GM18907 (cell line): ENCODE results near the gene IGSF21.

Source experiments
- ATAC-seq: cut with Tn5 transposase; IDR thresholded peaks from one replicate; pipeline ENCODE4 v1.9.1; 2021; ENCODE audit warnings: mild to moderate bottlenecking, moderate library complexity; ENCODE audit not compliant: unreplicated experiment

IGSF21 gene

DNA sequence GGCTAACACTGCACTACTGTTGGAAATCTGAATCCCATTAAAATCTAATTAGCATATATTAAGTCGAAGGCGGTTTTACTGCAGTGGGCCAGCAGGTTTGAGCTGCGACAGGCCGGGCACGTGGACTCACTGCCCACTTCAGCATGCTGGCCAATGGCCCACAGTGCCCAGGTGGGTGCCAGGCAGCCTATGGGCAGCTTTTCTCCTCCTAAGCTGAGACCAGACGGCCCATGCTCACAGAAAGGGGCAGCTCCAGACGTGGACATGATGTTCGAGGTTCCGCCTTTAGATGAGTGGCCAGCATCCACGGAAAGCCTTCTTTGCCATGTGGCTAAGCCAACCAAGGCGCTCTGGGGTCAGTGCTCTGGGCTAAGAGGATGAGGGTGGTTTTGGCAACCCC is 283.4 kb downstream of the IGSF21 start:
- no peak for ATAC-seq

DNA sequence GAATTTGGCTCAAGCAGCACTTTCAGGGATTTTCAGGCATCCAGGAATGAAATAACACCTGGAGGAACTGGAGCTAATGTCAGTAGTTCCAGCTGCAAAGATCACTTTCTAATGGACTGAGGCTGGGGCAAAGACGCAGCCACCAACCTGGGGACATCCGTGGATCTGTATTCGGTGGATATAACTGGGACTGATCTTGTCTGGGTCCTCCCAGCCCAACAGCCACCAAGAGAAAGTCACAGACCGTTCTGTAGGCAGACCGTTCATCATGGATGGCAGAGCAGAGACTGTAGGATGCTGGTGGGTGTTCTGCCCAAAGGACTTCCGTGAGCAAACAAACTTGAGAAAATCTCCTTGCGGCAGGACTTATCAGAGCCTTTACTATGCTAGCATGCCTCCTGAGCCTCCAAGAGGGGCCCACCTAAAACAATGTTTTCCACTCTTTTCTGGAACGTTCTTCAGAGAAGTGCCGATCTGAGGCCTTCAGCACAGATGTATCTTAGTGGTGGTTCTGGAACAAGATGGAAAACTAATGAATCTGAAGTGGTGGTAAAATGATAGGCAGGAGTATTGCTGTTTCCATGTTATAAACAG is 287.1 kb downstream of the IGSF21 start:
- no peak for ATAC-seq

DNA sequence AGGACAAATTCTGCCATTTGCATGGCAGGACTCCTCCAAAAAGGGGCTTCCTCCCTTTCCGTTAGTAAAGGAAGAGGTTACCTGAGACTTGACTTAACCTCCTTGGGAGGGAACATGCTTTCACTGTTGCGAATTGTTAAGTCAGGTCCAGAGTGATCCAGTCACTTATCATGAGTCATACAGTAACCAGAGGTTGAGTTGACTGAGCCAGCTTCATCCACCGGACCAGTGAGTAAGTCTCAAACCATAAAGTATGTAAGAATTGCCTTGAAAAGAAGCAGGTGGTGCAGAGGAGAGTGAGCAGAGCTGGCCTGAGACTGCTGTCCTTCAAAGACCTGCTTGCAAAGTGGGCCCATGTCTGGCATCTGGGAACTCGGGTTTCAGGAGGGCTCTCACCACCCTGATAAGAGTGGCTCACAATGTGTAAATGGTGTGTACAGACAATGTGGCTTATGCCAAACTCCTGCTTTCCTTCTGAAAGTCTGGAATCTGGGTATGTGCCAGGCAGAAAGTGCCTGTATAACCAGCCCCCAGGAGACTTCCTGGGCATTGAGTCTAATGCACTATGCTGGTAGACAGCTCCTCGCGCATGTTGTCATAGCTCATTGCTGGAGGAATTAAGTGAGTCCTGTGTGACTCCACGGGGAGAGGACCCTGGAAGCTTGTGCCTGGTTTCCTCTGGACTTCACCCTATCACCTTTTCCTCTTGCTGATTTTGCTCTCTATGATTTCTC is 288.8 kb downstream of the IGSF21 start:
- no peak for ATAC-seq

GRCh38 chr1:18397641-18398040 is 290.0 kb downstream of the IGSF21 start:
- ATAC-seq = no peak

GRCh38 chr1:18398791-18399530 is 291.4 kb downstream of the IGSF21 start:
- ATAC-seq = no peak

DNA sequence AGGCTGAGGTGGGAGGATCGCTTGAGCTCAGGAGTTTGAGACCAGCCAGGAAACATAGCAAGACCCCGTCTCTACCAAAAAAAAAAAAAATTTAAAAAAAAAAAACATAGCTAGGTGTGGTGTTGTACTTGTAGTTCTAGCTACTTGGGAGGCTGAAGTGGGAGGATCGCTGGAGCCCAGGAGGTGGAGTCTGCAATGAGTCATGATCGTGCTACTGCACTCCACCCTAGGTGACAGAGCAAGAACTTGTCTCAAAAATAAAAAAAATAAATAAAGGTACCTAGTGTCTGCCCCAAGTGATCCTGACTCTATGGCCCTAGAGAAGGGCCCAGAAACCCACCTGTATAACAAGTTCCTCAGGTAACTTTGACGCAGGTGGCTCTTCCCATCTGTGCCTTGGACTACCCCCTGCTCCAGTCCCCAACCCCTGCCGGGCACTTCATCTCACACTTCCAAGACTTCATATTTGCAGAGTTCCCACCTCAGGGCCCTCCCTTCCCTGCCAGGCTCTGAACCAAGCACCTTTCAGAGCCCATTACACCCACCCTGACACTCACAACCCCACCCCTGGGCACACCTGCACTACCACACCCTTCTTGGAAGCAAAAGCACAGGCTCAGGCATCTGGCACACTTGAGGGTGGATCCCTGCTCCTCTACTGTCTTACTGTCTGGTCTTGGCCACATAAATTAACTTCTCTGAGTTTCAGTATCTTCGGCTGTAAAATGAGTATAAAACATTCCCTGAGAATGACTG is 292.9 kb downstream of the IGSF21 start:
- ATAC-seq = no peak

- ATAC-seq = no peak
These were observed 294.3 kb downstream of the IGSF21 start for GRCh38 chr1:18401921-18402320.

DNA sequence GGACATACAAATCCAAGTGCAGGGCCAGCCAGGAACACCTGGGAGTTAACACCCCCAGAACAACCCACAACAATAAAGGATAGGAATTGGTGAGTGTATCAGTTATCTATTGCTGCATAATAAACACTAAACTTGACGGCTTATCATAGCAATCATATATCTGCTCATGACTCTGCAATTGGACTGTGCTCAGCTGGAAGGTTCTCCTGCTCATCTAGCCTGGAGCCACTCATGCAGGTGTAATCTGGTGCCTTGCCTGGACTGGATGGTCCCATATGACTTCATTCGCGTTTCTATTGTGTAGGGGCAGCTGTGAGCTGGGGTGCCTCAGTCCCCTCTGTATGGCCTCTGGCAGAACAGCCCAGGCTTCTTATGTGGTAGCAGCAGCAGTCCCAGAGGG is 296.9 kb downstream of the IGSF21 start:
- no peak for ATAC-seq

DNA sequence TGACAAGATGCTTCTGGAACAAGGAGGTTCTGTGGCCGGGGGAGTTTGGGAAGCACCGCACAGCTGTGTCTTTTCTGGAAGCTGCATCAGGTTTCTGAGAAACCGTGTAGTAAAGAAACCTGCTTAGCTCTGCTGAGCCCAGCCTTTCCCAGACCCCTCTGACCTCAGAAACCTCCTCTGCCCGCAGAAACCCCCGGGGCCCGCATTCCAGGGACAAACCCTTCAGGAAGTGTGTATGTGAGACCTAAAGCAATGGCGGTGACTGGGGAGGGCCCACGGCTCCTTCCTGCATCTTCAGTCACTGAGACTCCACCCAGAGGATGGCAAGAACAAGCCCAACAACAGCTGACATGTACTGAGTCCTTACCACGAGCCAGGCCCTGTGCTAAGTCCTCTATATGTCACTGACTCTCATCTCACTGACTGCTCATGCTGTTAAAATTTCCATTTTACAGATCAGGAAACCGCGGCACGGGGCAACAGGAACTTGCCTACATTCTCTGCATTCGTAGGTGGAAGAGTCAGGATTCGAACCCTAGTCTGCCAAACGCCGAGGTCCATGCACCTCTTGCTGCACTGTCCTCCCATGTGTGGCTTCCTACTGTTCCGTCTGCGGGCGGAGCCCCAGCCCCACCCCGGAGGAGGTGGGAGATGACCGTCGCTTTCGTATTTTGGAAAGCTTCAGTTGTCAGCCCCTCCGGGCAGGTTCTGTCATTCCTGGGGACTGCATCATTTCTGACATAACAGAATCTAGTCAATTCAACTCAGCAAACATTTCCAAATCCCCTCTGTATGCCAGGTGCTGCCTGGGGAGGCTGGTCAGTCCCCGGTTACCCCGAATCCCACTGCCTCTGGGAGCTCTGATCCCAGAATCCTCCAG is 299.8 kb downstream of the IGSF21 start:
- ATAC-seq = no peak

GRCh38 chr1:18408656-18409370 is 301.2 kb downstream of the IGSF21 start:
- no peak for ATAC-seq

DNA sequence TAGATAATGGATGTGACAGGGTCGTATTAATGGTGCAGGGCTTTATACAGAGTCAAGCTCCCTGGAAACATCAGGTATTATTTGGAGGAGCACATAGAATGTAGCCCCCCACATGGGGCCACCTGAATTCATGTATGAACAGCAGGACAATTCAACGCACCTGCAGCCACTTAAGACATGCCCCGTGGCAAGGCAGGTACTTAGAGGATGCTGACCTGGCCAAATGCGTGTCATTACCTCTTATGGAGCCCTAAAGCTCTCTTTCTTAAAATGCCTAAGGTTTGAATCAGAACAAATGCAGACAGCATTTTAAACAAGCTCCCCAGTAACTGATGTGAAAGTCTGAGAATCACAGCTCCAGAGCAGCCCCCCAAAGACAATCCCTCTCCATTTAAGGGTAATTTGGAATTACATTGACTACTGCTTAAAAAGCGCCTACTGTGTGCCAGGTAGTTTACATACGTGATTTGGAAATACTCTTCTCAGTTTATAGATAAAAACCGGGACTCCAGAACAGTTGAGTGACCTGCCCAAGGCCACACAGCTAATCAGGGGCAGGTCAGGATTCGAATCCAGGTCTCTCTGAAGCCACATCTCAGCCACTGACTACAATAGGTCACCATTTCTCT is 302.1 kb downstream of the IGSF21 start:
- ATAC-seq = no peak

DNA sequence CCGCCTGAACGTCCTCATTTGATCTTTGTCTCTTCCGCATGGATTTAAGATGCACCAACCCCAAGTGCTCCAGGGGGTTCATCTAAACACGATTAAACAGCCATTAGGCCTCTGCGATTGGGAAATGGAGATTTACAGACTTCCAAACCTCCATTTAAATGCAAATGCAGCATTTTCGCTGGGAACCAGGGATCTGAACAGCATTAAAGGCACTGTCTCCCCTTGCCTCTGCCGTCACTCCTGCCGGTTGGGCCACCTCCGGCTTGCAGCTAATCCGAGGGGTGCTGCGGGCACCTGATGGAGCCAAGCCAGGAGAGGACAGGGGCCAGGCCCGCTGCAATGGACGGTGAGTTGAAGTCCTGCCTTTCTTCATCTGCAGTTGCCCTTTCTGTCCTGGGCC is 302.8 kb downstream of the IGSF21 start:
- ATAC-seq = no peak

GRCh38 chr1:18411321-18411720 is 303.7 kb downstream of the IGSF21 start:
- no peak for ATAC-seq

- ATAC-seq = no peak
These were observed 304.4 kb downstream of the IGSF21 start for GRCh38 chr1:18411820-18412641.

GRCh38 chr1:18412882-18413353 is 305.3 kb downstream of the IGSF21 start:
- ATAC-seq = no peak

GRCh38 chr1:18413541-18414305 is 306.1 kb downstream of the IGSF21 start:
- ATAC-seq = no peak

- no peak for ATAC-seq
These were observed 306.7 kb downstream of the IGSF21 start for GRCh38 chr1:18414321-18414720.
